ENCODE results near the gene ARMC3. TPM values are rescaled to one million over a fixed set of nuclear protein-coding genes. Genes with fewer than 3 reads are reported as not detected.
"Not testable (repeated sequence)": the region's sequence is repeated elsewhere in the genome, so short reads cannot be mapped to it uniquely, and the experiment has no call there.

The ARMC3 gene
- total RNA-seq, 1 experiment from 2014 or later, result not detected

DNA sequence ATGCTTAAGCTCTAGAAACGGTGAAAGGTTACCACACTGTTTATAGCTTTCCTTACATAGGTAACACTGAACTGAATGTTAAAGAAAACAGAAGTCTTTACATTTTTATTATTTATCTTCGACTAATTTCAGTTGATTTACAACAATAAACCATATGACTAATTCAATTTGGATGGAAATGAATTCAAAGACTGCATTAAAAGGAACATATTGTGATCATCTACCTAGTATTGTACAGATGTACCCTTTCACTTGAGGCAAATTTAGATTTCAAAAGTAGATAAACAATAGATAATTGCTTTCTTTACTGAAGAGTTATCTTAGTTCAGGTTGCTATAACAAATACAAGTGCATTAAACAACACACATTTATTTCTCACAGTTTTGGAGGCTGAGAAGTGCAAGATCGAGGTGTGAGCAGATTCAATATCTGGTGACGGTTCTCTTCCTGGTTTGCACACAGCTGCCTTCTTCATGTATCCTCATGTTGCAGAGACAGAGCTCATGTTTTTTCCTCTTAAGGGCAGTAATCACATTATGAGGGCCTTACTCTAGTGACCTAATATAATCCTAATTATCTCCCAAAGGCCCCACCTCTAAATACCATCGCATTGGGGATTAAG lies 15.0 kb upstream of the ARMC3 start:
- DNase-seq, result no peak
- H3K36me3 ChIP-seq, result no peaks in the 10 kb centered on the region
- no peak overlapping the region for H3K4me3 ChIP-seq

DNA sequence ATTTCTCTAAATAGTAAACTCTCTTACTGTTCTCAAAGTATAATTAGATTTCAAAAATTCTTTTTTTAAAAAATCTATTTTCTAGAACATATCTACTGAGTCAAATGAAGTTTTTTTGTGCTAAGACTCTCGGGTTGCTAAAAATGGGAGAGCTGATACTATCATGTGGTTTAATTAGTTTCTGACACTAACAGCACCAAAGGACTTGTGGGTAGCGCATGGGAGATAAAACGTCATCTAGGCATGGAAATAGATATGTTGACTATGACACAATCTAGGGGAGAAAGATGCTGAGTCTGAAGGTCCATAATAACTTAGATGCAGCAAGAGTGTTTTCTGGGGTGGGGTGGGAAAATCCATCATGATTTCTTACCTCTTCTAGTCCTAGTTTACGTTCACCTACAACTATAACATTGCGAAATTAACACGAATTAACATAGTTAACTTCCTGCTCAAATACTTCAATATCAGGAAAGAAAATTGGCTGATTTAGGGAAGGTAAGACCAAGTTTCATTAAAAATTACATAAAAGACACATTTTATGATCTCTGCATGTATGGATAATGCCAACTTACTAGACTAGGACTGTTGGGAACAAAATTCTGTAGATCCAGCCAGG lies 14.3 kb upstream of the ARMC3 start:
- DNase-seq, result no peak
- Histone ChIP-seq H3K36me3 (no peaks in the 10 kb centered on the region), H3K4me3 (no peak overlapping the region), H3K9me3 (peaks cover 3% of the 10 kb centered on the region; the same call in 1 of the 2 replicates), H3K27me3 (no peaks in the 10 kb centered on the region)

More for the DNA sequence above, 15.0 kb upstream of the ARMC3 start:
- Histone ChIP-seq H3K27me3 (no peaks in the 10 kb centered on the region), H3K9me3 (peaks cover 3% of the 10 kb centered on the region; the same call in 1 of the 2 replicates)

DNA sequence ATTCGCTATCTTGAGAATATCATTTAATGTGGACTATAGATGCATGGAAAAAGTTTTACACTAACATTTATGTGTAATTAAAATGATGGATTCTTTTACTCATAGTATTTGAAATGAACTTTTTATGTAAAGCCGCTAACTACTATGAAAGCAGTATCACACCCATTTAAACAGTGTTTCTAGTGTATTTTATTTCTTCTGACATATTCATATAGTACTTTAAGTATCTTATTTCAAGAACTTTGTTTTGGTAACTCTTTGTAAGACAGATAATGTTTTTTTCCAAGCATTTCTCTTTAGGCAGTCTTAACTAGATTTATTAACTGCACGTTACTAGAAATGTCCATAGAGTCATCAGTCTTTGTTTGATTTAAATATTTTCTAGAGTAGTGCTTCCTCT lies 12.5 kb upstream of the ARMC3 start:
- no peak for DNase-seq
- no peaks in the 10 kb centered on the region for H3K27me3 ChIP-seq
- H3K36me3 ChIP-seq, result no peaks in the 10 kb centered on the region
- no peak overlapping the region for H3K4me3 ChIP-seq
- peaks cover 3% of the 10 kb centered on the region; the same call in 1 of the 2 replicates for H3K9me3 ChIP-seq

DNA sequence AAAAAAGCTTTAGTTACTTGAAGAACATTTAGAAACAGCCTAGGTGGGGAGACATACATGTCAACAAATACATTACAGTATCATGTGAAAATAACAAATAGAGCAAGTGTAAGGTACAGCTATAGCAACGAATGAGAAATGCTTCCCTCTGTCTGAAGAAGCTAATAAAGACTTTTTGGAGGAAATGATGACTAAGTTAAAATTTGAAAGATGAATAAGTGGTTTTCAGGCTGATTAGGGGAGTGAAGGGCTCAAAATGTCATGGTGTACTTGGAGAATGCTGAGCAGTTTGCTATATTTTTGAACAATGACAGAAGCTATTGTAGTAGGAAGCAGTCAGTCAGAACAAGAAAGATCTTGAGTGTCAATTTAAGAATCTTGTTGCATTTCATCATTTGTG lies 2.8 kb upstream of the ARMC3 start:
- Histone ChIP-seq H3K4me3 (no peak overlapping the region), H3K36me3 (no peaks in the 10 kb centered on the region)

DNA sequence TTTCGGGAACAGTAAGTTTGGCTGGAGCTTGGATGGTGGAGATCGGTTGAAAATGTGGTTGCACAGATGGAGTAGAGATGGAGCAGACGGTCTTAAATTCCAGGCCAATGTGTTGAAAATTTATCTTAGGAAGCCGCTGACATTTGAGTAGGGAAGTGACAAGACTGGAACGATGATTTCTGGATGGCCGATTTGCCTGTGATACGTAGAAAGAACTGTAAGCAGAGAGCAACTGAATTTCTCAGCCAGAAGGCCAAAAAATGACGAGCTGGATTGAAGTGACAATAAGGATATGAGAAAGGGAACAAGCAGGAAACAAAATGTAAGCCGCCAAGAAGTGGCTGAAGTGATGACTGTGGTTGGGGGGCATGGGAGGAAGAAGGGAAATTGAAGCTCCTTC lies 687 bp upstream of the ARMC3 start:
- DNase-seq, result no peak
- no peaks in the 10 kb centered on the region; the same call in 1 of the 2 replicates for H3K27me3 ChIP-seq
- H3K9me3 ChIP-seq, result no peaks in the 10 kb centered on the region
- H3K36me3 ChIP-seq, result no peaks in the 10 kb centered on the region
- H3K4me3 ChIP-seq, result no peak overlapping the region

More for the DNA sequence above, 2.8 kb upstream of the ARMC3 start:
- Histone ChIP-seq H3K9me3 (peaks cover 5% of the 10 kb centered on the region; the same call in 1 of the 2 replicates), H3K27me3 (no peaks in the 10 kb centered on the region; the same call in 1 of the 2 replicates)
- no peak for DNase-seq

DNA sequence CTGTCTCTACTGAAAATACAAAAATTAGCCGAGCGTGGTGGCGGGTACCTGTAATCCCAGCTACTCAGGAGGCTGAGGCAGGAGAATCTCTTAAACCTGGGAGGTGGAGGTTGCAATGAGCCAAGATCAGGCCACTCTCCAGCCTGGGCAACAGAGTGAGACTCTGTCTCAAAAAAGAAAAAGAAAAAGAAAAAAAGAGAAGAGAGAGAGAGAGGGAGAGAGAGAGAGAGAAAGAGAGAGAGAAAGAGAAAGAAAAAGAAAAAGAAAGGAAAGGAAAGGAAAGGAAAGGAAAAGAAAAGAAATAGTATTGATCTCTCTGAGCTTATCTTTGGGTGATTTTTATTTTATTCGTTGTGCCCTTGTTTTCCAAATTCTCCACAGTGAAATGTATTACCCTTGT lies 1.2 kb downstream of the ARMC3 start:
- DNase-seq, H3K4me3 ChIP-seq, H3K36me3 ChIP-seq, H3K27me3 ChIP-seq, H3K9me3 ChIP-seq: not testable (repeated sequence)

DNA sequence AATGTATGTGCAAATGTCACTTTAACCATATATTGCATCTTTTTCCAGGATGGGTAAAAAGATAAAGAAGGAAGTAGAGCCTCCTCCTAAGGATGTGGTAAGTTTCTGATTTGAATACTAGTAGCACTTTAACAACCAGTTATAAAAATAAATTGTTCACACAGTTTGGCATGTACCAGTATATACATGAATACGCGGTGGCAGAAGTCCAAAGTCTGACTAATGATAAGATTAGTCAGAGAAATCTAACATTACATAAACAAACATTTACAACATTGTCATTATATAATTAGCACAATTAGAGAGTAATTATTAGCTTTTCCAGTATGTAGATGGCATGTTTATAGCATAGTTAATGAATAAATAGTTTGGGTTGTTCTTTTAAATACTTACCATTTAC lies 4.1 kb downstream of the ARMC3 start:
- DNase-seq, result peak; percentile 4
- Histone ChIP-seq H3K9me3 (no peaks in the 10 kb centered on the region), H3K4me3 (no peak overlapping the region), H3K36me3 (no peaks in the 10 kb centered on the region), H3K27me3 (no peaks in the 10 kb centered on the region; the same call in 1 of the 2 replicates)

DNA sequence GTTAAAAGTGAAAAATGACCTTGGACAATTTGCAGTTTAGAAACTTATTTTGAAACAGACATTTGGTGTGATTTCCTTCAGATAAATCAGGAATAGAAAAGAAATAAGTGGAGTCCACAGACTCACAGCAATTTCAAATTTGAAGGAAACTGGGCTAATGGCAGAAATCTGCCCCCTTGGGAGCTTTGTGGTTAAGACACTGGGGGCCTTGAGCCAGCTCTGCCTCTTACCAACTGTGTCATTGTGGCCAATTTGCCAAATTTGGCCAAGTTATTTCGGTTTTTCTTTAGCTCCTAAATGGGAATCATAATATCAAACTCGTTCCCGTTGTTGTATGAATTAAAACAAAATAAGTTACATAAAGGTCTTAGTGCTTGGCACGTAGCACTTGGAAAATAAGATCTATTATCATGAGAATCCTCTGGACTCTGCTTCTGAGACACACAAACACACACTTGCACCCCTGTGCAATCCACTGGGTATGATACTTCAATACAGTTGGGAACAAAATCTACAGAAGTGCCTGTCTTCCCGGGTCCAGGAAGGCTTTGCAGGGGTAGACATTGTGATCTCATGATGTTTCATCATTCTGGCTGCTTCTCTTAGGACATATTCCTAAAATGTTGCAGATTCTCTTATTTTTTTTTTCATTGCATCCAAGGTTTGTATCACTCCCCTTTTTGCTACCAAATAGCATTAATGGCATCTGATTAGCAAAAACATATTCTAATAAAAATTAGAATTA lies 4.9 kb downstream of the ARMC3 start:
- peak; percentile 18 for DNase-seq
- H3K4me3 ChIP-seq, result no peak overlapping the region

DNA sequence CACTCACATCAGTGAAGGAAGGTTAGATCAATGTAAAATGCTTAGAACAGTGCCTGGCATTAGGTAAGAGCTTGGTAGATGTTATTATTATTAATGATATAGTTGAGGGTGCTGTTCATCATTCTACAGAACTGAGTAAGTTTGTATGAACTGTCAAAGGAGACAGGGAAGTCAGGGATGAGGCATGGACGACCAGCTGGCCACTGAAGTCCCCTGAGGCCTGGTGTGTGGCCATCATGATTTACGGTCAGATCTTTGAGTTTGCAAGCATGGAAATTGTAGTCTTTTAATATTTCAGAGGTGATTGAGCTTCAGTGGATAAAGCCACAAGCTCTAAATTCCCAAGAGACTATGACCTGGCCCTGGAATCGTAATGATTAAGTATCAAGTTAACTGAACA lies 6.9 kb downstream of the ARMC3 start:
- no peaks in the 10 kb centered on the region for H3K36me3 ChIP-seq
- no peak for DNase-seq
- H3K4me3 ChIP-seq, result no peak overlapping the region

More for the DNA sequence above, 4.9 kb downstream of the ARMC3 start:
- Histone ChIP-seq H3K9me3 (no peaks in the 10 kb centered on the region), H3K27me3 (no peaks in the 10 kb centered on the region; the same call in 1 of the 2 replicates), H3K36me3 (no peaks in the 10 kb centered on the region)

DNA sequence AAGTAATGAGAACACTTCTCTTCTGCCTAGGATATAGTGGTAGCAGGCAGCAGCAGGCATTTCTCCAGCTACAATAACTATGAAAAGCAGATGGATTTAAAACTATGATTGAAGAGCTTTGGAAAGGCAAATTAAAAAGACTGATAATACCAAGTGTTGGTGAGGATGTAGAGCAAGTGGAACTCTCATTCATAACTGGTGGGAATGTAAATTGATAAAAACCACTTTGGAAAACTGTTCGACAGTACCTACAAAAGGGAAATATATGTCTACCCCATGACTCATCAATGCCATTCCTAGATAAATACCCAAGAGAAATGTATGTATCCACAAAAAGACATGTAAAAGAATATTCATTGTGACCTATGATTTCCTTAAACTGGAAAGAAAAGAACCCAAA lies 14.6 kb downstream of the ARMC3 start:
- H3K4me3 ChIP-seq, result no peak overlapping the region
- H3K9me3 ChIP-seq, result no peaks in the 10 kb centered on the region
- H3K36me3 ChIP-seq, result no peaks in the 10 kb centered on the region
- H3K27me3 ChIP-seq, result no peaks in the 10 kb centered on the region; the same call in 1 of the 2 replicates
- no peak for DNase-seq

More for the DNA sequence above, 6.9 kb downstream of the ARMC3 start:
- Histone ChIP-seq H3K9me3 (no peaks in the 10 kb centered on the region), H3K27me3 (no peaks in the 10 kb centered on the region)

DNA sequence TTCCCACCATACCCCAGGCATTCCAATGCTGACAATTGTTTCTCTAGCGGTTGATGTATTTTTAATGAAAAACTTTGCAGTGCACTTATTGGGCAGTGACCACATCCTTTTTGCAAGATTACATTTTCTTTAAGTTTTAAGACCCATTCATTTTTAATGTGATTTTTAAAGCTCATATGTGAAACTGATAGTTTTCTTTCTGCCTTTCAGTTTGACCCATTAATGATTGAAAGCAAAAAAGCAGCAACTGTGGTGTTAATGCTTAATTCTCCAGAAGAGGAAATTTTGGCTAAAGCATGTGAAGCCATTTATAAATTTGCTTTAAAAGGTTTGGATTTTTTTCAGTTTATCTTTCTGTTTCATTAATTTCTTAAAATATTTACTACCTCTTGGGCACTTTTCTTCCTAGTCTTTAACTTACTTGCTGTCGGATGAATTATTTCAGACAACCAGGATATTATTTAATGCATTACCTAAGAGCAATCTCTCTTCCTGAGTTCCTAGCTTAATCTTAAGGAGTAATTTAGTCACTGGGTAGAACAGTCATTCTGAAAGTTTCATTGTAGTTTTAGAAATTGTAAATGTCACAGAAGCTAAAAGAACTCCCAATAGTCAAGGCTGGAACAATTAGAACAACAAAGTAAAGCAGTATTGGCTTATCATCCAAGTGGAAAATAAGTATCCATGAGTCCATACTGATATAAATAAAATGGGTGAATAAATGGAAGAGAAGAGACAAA lies 18.3 kb downstream of the ARMC3 start:
- DNase-seq, result no peak
- H3K36me3 ChIP-seq, result no peaks in the 10 kb centered on the region
- no peaks in the 10 kb centered on the region for H3K9me3 ChIP-seq
- no peaks in the 10 kb centered on the region; the same call in 1 of the 2 replicates for H3K27me3 ChIP-seq
- H3K4me3 ChIP-seq, result no peak overlapping the region

DNA sequence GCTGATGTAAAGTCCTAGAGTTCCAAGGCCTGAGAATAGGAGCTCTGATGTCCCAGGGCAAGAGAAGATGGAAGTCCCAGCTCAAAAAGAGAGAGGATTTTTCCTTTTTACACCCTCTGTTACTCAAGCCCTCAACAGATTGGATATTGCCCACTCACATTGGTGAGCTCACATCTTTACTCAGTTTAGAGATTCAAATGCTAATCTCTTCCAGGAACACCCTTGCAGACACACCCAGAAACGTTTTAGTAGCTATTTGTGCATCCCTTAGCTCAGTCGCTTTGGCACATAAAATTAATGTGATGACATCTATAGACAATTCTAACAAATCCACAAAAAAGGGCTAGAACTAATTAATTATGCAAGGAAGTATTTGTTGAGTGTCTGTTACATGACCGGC lies 27.1 kb downstream of the ARMC3 start:
- Histone ChIP-seq H3K36me3 (no peaks in the 10 kb centered on the region), H3K4me3 (no peak overlapping the region), H3K27me3 (no peaks in the 10 kb centered on the region), H3K9me3 (peaks cover 2% of the 10 kb centered on the region; the same call in 1 of the 2 replicates)
- no peak for DNase-seq

DNA sequence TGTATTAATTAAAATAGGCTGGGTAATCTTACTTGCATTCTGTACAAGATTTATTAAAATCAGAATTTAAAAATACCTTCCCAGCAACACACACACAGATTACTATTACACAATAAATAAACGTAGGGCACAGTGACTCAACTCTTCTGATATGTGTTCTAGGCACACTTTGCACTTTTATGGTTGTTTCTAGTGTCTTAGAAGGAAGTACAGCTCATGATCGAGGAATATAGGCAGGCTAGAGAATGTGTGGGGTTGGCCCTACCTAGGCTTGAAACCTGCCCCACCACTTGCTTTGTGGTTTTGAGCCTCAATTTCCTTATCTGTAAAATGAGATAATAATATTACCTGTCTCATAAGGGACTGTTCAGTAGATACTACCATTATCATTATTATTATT lies 30.5 kb downstream of the ARMC3 start:
- Histone ChIP-seq H3K9me3 (no peaks in the 10 kb centered on the region), H3K4me3 (no peak overlapping the region), H3K27me3 (no peaks in the 10 kb centered on the region; the same call in 1 of the 2 replicates), H3K36me3 (no peaks in the 10 kb centered on the region)
- DNase-seq, result no peak

DNA sequence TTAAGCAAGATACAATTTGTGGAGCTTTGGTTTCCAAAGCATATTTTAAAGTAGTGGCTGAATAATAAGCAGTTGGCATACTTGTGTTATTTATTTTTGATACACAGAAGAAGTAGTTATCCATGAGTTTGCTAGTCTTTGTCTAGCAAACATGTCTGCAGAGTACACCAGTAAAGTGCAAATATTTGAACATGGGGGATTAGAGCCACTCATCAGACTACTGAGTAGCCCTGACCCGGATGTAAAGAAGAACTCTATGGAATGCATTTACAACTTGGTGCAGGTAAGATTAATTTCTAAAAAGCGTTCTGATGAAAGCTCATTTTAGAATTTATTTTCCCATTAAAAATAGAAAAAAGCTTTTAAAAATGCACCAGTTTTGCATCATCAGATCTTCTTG lies 31.4 kb downstream of the ARMC3 start:
- no peak overlapping the region for H3K4me3 ChIP-seq
- H3K27me3 ChIP-seq, result no peaks in the 10 kb centered on the region; the same call in 1 of the 2 replicates
- no peak for DNase-seq
- no peaks in the 10 kb centered on the region for H3K36me3 ChIP-seq
- H3K9me3 ChIP-seq, result no peaks in the 10 kb centered on the region

DNA sequence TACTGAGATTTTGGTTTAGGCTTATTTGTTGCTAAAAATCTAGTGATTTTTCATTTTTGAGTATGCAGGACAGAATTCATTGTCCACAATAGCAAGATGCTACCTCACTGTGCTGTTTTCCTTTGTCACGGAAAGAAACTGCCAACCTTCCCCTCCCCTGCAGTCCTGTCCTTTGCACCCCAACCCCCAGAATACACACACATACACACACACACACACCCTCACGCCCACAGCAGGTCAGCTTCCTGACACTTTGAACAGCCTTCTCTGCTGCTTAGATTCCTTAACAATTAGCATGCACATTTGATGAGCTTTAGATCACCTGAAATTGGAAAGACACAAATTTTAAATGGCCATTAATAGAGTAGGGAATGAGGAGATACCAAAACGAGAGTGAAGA lies 32.1 kb downstream of the ARMC3 start:
- Histone ChIP-seq H3K27me3 (no peaks in the 10 kb centered on the region; the same call in 1 of the 2 replicates), H3K9me3 (no peaks in the 10 kb centered on the region), H3K4me3 (no peak overlapping the region), H3K36me3 (no peaks in the 10 kb centered on the region)
- no peak for DNase-seq

DNA sequence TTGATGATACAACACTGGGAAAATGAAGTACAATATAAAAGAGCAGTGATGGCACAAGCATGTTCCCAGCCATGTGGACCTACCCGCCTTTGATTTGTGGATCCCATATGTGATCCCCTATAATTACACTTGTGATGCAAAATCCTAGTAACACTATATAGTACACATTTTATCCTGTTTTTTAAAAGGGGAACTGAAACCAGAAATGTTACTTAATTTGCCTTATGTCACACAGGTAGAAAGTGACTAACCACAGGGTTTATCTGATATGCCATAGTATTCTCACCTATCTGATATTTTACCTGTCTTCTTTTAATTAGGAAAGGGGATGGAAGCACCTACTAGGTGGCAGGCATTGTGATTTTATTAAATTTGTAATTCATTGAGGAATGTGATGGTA lies 35.0 kb downstream of the ARMC3 start:
- H3K27me3 ChIP-seq, result no peaks in the 10 kb centered on the region; the same call in 1 of the 2 replicates
- no peak for DNase-seq
- H3K9me3 ChIP-seq, result no peaks in the 10 kb centered on the region
- H3K4me3 ChIP-seq, result no peak overlapping the region
- no peaks in the 10 kb centered on the region for H3K36me3 ChIP-seq

DNA sequence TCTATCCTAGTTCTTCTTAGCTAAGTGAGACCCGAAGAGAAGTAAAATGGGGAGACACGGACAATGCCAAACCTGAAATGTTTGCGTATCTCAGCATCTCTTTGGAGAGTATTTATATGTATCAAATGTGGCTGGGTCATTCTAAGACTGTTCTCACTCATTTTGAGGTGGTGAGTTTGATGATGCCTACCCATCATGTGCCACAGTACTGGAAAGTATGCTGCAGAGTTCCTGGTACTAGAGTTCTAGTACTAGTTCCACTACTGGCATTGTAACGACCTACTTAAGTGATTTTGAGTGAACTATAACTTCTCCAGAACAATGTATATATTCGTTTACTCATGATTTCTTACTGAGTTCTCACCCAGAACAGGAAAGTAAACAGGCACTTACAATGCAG lies 41.9 kb downstream of the ARMC3 start:
- H3K27me3 ChIP-seq, result no peaks in the 10 kb centered on the region
- no peak overlapping the region for H3K4me3 ChIP-seq
- H3K36me3 ChIP-seq, result no peaks in the 10 kb centered on the region
- DNase-seq, result no peak
- H3K9me3 ChIP-seq, result no peaks in the 10 kb centered on the region

Data from MG63 (cell line).